ENCODE measurements around the gene ZYG11B.

DNA sequence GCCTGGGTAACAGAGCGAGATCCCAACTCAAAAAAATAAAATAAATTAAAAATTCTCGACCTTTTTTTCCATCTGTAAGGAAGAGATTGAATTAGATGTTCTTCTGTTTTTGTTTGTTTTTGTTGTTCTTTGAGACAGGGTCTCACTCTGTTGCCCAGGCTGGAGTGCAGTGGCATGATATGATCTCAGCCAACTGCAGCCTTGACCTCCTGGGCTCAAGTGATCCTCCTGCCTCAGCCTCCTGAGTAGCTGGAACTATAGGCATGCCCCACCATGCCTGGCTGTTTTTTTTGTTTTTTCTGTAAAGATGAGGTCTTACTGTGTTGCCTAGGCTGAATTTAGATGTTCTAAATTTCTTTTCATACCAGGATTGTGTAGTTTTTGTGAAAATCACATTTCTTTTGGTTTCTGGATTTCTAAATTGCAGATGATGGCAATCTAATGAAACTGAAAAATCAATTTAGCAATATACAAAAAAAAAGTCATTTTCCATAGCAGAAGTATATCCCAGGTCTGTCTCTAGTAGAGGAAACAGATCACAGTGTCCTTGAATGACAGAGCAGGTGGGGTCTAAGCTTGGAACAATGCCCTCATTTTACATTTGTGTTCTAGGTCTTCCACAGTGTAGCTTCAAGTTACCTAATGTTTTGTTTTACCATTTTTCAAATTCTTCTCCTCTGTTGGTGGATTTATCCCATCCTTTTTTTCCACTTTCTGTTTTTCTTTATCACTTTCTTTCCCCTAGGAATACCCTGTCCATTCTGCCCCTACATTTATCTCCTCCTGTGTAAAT lies 136.6 kb downstream of the ZYG11B start:
- TF ChIP-seq POLR2AphosphoS5 (IDR thresholded peaks at IDR 0.05; ENCODE audit: low read depth, low read length): no peak
- no peak for TF ChIP-seq POLR2A (IDR thresholded peaks at IDR 0.05; ENCODE audit: low read depth, low read length)
- no peak for TF ChIP-seq POU2F2 (IDR thresholded peaks at IDR 0.05; ENCODE audit: low read depth, low read length)
- TF ChIP-seq TAF1 (IDR thresholded peaks at IDR 0.05; ENCODE audit: low read depth, low read length): no peak
- TF ChIP-seq SPI1 (IDR thresholded peaks at IDR 0.05; ENCODE audit: low read depth, low read length): no peak
